IPS-20b (cell line): ENCODE results near the gene SLC46A1.

Source experiments
- H3K27ac ChIP-seq: one replicate; pipeline ENCODE4 v1.5.1; 2013; ENCODE audit warnings: low read length
- H3K27me3 ChIP-seq: 2 replicates; pipeline ENCODE4 v1.6.1; 2013; ENCODE audit warnings: mild to moderate bottlenecking, low read length, inconsistent platforms; ENCODE audit not compliant: insufficient read depth
- H3K36me3 ChIP-seq: 2 replicates; pipeline ENCODE4 v1.6.1; 2013; ENCODE audit warnings: low read depth, mild to moderate bottlenecking, inconsistent platforms, low read length, moderate library complexity; ENCODE audit not compliant: insufficient read depth
- H3K4me1 ChIP-seq: 2 replicates; pipeline ENCODE4 v1.6.1; 2013; ENCODE audit warnings: mild to moderate bottlenecking, control low read depth, inconsistent platforms, low read length, moderate library complexity; ENCODE audit not compliant: insufficient read depth
- H3K4me3 ChIP-seq: 2 replicates; pipeline ENCODE4 v1.5.1; 2013; ENCODE audit warnings: mild to moderate bottlenecking, low read length, inconsistent platforms
- H3K9ac ChIP-seq: 2 replicates; pipeline ENCODE4 v1.6.1; 2013; ENCODE audit warnings: low read depth, mild to moderate bottlenecking, inconsistent platforms, low read length, moderate library complexity
- H3K9me3 ChIP-seq: 2 replicates; pipeline ENCODE4 v1.6.1; 2013; ENCODE audit warnings: mild to moderate bottlenecking, low read depth, low read length, inconsistent platforms; ENCODE audit not compliant: insufficient read depth

The SLC46A1 gene

DNA sequence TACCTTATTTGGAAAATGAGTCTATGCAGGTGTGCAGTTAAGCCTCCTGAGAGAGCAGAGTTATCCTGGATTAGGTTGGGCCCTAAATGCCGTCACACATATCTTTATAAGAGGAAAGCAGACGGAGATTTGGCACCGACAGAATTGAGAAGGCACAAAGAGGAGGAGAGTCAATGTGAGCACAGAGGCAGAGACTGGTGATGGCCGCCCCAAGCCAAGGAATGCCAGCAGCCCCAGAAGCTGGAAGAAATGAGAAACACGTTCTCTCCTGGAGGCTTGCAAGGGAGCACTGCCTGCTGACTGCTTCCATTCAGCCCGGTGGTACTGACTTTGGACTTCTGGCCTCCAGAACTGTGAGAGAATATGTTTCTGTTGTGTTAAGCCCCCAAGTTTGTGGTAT lies 3.2 kb downstream of the SLC46A1 start:
- Histone ChIP-seq H3K9ac (no peak overlapping the region), H3K36me3 (0 out of 2 replicates have a peak, but pooled peaks cover 10% of the 10 kb centered on the region), H3K9me3 (no peaks in the 10 kb centered on the region), H3K27me3 (peaks cover 61% of the 10 kb centered on the region), H3K27ac (no peak overlapping the region), H3K4me1 (peaks cover 40% of the 10 kb centered on the region), H3K4me3 (no peak overlapping the region)

DNA sequence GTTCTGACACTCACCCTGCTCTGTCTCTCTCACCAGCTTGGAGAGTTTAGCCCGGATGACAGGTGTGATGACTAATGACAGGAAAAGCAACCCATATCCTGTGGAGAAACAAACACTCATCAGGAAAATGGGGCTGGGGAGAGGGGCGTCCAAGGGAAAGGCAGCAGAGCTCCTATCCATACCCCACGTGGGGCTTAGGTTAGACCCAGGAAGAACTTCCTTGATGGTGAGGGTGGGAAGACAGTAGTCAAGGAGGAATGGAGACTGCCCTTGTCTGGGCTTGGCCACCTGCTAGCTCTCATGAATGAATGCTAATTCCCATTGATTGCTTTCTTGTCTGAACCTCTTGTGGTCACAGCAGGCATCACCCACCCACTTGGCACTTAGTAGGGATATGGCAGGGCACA lies 3.8 kb downstream of the SLC46A1 start:
- Histone ChIP-seq H3K27ac (no peak overlapping the region), H3K27me3 (peaks cover 61% of the 10 kb centered on the region), H3K9ac (no peak overlapping the region), H3K36me3 (0 out of 2 replicates have a peak, but pooled peaks cover 10% of the 10 kb centered on the region), H3K4me3 (peak overlapping the region; percentile 28; the same call in 1 of the 2 replicates), H3K9me3 (no peaks in the 10 kb centered on the region), H3K4me1 (peaks cover 36% of the 10 kb centered on the region)

DNA sequence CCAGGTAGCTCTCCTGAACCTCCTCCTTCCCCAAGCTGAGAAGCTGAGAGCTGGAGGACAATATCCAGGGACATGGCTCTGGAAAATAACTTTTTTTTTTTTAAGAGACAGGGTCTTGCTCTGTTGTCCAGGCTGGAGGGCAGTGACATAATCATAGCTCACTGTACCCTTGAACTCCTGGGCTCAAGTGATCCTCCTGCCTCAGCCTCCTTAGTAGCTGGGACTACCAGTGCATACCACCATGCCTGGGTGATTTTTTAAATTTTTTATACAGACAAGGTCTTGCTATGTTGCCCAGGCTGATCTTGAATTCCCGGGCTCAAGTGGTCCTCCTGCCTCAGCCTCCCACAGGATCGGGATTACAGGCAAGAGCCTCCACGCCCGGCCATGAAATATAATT lies 6.2 kb downstream of the SLC46A1 start:
- no peak overlapping the region for H3K27ac ChIP-seq
- H3K4me3 ChIP-seq = no peak overlapping the region
- H3K4me1 ChIP-seq = peaks cover 23% of the 10 kb centered on the region
- H3K9ac ChIP-seq = no peak overlapping the region
- 0 out of 2 replicates have a peak, but pooled peaks cover 10% of the 10 kb centered on the region for H3K36me3 ChIP-seq
- H3K9me3 ChIP-seq = no peaks in the 10 kb centered on the region
- H3K27me3 ChIP-seq = peaks cover 46% of the 10 kb centered on the region

DNA sequence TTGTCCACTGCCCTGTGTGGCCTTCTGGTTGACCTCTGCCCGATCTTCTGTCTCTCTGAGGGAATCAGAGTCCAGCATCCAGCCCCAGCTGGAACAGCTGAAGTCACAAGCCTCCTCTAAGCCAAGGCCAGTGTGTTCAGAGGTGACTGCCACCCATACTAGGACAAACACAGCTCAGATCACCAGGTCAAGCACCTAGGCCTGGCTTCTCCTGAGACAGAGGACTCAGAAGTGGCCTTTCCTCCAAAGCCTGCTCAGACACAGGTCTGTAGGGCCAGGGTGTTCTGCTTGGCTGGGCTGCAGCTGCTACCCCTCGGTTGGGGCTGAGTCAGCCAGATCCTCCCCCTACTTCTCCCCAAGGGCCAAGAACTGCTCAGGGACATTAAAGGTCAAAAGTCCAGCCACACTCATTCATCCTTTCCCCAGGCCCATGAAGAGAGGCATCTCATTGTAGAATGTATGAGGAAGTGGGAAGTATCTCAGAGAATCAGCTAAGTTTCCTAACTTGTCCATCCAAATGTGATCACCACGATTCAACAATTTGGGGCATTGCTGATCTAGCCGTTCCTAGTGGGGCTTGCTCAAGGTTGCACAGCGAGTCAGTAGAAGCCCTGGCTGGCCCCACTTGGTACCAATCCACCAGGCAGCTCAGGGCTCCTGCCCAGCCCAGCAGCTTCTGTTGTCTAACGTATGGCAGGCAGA lies 7.6 kb downstream of the SLC46A1 start:
- Histone ChIP-seq H3K4me1 (peaks cover 20% of the 10 kb centered on the region), H3K36me3 (0 out of 2 replicates have a peak, but pooled peaks cover 10% of the 10 kb centered on the region)

DNA sequence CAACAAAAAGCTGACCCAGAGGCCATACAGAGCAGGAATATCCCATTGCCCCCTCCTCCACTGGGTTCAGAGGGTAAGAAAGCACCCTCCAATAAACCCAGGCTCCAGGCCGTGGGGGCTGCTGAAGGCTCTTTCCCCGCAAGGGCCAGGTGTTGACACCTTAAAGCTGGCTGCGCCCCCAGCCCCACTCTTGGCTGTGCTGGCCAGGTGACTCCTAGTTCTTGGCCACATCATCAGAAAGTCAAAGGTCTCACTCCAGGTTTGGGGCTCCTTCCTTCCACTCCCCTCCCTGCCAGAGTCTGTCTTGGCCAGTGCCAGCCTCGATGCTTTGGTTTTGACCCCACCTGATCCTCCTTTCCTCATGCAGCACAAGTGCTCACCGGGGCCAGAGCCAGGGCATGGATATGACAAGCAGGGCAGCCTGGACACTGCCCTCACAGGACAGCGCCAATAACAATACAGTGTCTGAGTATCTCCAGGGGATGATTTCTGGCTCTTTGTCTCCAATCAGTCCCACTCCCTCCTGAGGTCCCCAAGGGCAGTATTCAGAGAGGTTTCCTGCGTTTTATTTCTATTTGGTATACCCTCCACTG lies 8.2 kb downstream of the SLC46A1 start:
- H3K27ac ChIP-seq = no peak overlapping the region
- H3K27me3 ChIP-seq = peaks cover 26% of the 10 kb centered on the region
- H3K9me3 ChIP-seq = no peaks in the 10 kb centered on the region
- H3K9ac ChIP-seq = no peak overlapping the region
- peaks cover 13% of the 10 kb centered on the region for H3K4me1 ChIP-seq
- 0 out of 2 replicates have a peak, but pooled peaks cover 10% of the 10 kb centered on the region for H3K36me3 ChIP-seq
- H3K4me3 ChIP-seq = no peak overlapping the region

More for the DNA sequence above, 7.6 kb downstream of the SLC46A1 start:
- H3K27me3 ChIP-seq = peaks cover 32% of the 10 kb centered on the region
- H3K9ac ChIP-seq = no peak overlapping the region
- H3K27ac ChIP-seq = no peak overlapping the region
- no peaks in the 10 kb centered on the region for H3K9me3 ChIP-seq
- no peak overlapping the region for H3K4me3 ChIP-seq

DNA sequence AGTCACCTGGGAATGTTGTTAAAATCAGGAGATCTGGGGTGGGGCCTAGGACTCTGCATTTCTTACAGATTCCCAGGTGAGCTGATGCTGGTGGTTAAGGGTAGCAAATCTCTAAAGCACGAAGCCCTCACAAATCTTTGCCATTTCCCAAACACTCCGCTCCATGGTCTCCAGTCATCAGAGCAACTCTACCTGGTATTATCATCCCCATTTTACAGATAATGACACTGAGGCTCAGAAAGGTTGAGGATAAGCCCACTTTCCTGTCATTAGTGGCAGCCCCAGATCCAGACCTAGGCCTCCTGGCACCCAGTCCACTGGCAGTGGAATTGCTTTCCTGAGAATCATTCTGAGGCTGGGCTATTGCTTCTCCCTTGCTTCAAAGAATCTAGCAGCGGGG lies 8.7 kb downstream of the SLC46A1 start:
- H3K27ac ChIP-seq = no peak overlapping the region
- H3K4me3 ChIP-seq = no peak overlapping the region
- H3K9ac ChIP-seq = no peak overlapping the region
- no peaks in the 10 kb centered on the region for H3K9me3 ChIP-seq
- H3K4me1 ChIP-seq = peaks cover 8% of the 10 kb centered on the region
- H3K27me3 ChIP-seq = peaks cover 23% of the 10 kb centered on the region
- H3K36me3 ChIP-seq = 0 out of 2 replicates have a peak, but pooled peaks cover 10% of the 10 kb centered on the region

DNA sequence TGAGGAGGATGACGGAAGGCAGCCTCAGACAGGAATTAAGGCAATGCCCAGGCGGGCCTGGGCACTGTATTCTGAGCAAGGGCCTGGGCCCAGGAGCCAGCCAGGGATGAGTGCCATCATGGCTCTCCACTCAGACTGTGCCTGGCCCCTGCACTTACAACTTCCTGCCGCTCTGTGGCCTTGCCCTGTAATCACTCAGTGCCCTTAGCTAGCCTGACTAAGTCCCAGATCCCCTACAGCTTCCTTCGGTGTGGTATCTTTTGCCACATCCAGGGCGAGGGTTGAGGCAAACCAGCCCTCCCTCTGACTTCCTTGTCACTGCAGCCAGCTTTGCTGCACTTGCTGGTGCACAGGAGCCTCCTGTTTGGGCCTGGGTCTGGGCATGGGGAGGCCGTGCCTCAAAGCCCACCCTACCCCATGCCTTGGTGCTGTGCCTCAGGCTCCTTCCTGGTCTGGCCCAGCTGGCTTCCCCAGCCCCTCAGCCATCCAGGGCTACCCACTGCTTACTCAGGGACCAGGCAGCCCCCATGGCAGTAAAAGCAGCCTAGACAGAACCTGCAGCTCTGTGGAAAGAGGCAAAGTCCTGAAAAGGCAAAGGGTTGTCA lies 9.3 kb downstream of the SLC46A1 start:
- no peak overlapping the region for H3K9ac ChIP-seq
- H3K9me3 ChIP-seq = no peaks in the 10 kb centered on the region
- H3K4me3 ChIP-seq = no peak overlapping the region
- peaks cover 3% of the 10 kb centered on the region for H3K4me1 ChIP-seq
- 0 out of 2 replicates have a peak, but pooled peaks cover 10% of the 10 kb centered on the region for H3K36me3 ChIP-seq
- no peak overlapping the region for H3K27ac ChIP-seq
- H3K27me3 ChIP-seq = peaks cover 17% of the 10 kb centered on the region

DNA sequence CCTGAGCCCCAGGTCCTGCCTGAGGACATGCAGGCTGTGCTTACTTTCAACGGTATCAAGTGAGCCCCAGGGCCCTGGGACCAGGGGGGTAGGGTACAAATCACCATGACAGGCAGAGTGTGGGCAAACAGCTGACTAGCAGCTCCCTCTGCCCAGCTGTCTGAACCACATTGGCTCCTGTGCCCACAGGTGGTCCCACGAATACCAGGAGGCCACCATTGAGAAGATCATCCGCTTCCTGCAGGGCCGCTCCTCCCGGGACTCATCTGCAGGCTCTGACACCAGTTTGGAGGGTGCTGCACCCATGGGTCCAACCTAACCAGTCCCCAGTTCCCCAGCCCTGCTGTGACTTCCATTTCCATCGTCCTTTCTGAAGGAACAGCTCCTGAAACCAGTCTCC lies 10.0 kb downstream of the SLC46A1 start:
- no peak overlapping the region for H3K4me3 ChIP-seq
- H3K9ac ChIP-seq = no peak overlapping the region
- H3K36me3 ChIP-seq = peaks cover 10% of the 10 kb centered on the region; the same call in 1 of the 2 replicates
- no peaks in the 10 kb centered on the region for H3K9me3 ChIP-seq
- H3K27ac ChIP-seq = no peak overlapping the region
- H3K4me1 ChIP-seq = no peaks in the 10 kb centered on the region
- peaks cover 10% of the 10 kb centered on the region for H3K27me3 ChIP-seq

DNA sequence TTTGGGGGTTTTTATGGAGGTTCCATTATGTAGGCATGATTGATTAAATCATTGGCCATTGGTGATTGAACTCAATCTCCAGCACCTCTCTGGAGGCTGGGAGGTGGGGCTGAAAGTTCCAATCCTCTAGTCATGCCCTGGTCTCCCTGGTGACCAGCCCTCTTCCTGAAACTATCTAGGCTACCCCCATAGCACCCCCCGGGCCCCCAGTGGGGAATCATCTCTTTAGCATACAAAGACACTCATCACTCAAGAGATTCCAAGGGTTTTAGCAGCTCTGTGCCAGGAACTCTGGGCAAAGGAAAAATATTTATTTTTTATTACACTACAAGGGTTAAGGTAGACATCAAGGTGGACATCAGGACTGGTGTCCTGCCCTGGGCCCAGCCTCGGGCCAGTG lies 10.6 kb downstream of the SLC46A1 start:
- Histone ChIP-seq H3K4me3 (no peak overlapping the region), H3K36me3 (peaks cover 10% of the 10 kb centered on the region; the same call in 1 of the 2 replicates), H3K9ac (no peak overlapping the region), H3K27ac (no peak overlapping the region), H3K27me3 (peaks cover 5% of the 10 kb centered on the region; the same call in 1 of the 2 replicates), H3K9me3 (no peaks in the 10 kb centered on the region), H3K4me1 (no peaks in the 10 kb centered on the region)

DNA sequence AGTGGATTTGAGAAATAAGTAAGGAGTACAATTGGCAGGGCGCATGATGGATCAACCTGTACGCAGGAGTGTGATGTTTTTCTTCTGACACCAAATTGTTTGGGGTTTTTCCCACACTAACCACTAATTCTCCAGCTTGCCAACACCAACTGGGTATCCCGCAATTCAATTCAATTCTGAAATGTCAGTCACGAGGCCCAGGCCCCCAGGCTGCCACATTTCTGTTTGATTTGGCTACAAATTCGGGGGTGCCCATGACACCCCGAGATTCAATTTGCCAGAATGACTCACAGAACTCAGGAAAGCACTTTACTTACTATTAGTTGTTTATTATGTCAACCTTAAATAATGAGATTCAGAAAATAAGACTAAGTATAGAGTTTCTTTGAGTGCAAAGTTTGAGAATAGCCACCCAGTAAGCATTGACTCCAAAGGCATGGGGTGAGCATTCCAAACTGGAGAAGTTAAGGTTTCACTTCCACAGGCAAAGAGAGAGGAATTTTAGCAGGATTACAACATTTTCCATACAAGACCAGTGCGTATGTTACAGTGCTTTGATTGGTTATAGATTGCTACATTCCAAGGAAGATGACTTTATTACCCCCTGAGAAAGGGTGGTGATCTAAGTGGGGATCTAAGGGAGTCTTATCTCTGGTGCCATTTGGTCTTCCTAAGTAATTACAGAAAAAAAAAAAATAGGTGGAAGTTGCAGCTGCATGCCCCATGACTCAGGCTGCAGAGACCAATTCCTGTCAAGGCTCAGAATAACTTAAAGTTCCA lies 11.5 kb downstream of the SLC46A1 start:
- Histone ChIP-seq H3K27ac (no peak overlapping the region), H3K36me3 (peaks cover 10% of the 10 kb centered on the region; the same call in 1 of the 2 replicates), H3K9me3 (no peaks in the 10 kb centered on the region), H3K4me1 (no peaks in the 10 kb centered on the region), H3K4me3 (no peak overlapping the region), H3K9ac (no peak overlapping the region), H3K27me3 (no peaks in the 10 kb centered on the region; the same call in 1 of the 2 replicates)

DNA sequence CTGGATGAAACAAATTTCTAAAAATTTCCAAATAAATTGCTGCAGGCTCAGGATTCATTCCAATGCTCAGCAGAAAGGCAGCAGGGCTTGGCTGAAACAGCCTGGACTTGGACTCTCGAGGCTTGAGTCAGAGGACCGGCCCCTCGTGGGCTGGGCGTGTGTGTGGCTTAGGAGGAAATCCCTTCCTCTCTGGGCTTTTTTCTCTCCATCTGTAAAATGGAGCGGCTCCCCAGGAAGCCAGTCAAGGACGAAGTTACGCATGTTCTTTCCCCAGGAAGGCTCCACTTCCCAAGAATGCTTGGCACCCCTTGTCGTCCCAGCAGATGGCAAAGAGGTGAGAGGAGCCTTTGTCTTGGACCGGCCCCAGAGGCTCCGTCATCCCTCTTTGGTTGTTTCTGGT lies 13.5 kb downstream of the SLC46A1 start:
- Histone ChIP-seq H3K36me3 (no peaks in the 10 kb centered on the region; the same call in 1 of the 2 replicates), H3K9me3 (no peaks in the 10 kb centered on the region), H3K4me1 (no peaks in the 10 kb centered on the region), H3K27me3 (no peaks in the 10 kb centered on the region; the same call in 1 of the 2 replicates), H3K9ac (no peak overlapping the region), H3K27ac (no peak overlapping the region), H3K4me3 (no peak overlapping the region)
